Nucleus accumbens (tissue), 56 donors: Measurements from ENCODE around the gene C17orf58.
A peak's percentile ranks its signal among the peaks of the same experiment; 100 is the strongest.
"Not testable (repeated sequence)": the region's sequence is repeated elsewhere in the genome, so short reads cannot be mapped to it uniquely, and the experiment has no call there.

Experiments
- DNase-seq, 56 donors: peaks; one replicate each; lab custom pipeline; 2025; lab: John Stamatoyannopoulos, UW

Gene C17orf58

GRCh38 chr17:67996301-67997171, at the start of gene C17orf58:
Gene C17orf58, minus strand, starts transcription at chr17:67996469. Its CDS starts 271 bp downstream, at chr17:67996198.
- peak in 3 of 56 donors; percentile 3 to 16 (median 15) for DNase-seq

DNA sequence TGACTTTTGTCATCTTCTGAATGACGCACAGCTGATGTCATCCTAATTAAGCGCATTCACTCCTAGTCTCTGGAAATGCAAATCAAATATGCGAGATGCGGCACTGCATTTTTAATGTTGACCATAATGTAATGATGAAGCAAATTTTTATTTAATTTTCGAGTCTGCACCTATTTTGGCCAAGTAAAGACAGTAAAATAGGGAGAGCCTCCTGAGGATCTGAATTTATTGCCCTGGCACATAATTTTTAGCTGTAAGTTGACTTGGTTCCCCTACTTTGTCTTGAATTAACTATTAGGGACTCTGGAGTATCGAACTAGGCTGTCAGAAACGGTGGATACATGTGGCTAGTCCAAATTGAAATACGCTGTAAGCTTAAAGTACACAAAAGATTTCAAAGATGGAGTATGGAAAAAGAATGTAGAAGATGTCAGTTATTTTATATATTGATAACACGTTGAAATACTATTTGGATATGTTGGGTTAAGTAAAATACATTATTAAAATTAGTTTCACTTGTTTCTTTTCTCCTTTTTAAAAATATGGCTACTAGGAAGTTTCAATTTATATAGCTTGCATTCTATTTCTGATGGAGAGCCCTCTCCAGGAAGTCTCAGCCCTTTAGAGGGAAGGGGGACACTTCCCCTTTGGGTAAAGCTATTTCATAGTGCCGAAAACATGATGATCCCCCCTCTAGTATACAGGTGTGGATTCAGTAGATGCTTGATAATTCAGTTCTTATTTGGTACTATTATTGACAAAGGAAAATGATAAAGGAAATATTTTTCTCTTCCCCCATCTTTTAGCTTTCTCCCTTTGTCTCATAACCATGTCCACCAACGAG, 40.3 kb upstream of the C17orf58 start:
- DNase-seq, result no peak

DNA sequence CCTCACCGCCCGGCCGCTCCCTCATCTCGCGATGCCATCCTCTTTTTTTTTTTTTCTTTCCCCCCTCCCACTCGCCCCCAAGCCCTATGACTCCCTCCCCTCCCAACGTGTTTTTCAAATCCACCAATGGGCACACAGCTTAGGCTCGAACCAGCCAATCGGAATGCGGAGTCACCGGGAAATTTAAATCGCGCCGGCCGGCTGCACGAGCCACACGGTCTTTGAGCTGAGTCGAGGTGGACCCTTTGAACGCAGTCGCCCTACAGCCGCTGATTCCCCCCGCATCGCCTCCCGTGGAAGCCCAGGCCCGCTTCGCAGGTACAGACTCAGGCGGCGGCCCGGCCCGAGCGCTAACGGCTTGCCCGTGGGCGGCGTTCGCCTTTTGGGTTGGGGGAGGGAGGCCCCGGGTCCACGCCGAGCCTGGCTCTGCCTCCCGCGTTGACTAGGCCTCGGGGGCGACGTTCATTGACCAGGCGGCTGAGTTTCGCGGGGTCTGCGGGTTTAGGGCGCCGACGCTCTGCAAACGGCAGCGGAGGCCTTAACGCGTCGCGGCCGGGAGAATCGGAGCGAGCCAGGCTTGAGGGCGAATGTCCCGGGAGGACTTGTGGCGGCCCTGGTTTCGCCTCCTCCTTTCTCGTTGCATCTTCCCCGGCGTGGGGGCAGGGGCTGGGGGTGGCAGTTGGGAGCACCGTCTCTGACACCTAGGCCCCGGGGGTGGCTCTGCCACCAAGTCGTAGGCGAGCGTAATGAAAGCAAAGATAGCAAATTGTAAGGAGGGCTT, 39.4 kb upstream of the C17orf58 start, which contains the start of gene KPNA2:
TSS of gene KPNA2 (plus strand) at position 213 of the 781 bp plus-strand sequence. CDS start 1,398 bp downstream, outside the sequence.
- peak; percentile 43 to 98 (median 93) for DNase-seq

DNA sequence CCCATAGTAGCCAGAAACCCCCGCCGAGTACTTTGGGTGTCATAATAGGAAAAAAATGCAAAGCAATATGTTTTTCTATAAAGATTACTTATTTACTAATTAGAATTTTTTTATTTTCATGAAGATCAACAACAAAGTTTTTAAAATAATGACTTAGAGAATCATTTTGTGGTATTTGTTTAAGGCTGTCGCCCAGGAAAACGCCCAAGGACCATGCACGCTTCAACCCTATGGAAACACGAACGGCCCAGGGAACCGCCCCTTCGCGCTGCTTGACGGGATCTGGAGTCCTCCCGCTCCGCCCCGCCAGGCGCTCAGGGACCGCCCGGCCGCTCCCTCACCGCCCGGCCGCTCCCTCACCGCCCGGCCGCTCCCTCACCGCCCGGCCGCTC, 38.9 kb upstream of the C17orf58 start:
- peak in 50 of 56 donors; percentile 64 to 98 (median 94) for DNase-seq

- DNase-seq, result no peak
Measured at GRCh38 chr17:68034452-68034776, 38.1 kb upstream of the C17orf58 start.

DNA sequence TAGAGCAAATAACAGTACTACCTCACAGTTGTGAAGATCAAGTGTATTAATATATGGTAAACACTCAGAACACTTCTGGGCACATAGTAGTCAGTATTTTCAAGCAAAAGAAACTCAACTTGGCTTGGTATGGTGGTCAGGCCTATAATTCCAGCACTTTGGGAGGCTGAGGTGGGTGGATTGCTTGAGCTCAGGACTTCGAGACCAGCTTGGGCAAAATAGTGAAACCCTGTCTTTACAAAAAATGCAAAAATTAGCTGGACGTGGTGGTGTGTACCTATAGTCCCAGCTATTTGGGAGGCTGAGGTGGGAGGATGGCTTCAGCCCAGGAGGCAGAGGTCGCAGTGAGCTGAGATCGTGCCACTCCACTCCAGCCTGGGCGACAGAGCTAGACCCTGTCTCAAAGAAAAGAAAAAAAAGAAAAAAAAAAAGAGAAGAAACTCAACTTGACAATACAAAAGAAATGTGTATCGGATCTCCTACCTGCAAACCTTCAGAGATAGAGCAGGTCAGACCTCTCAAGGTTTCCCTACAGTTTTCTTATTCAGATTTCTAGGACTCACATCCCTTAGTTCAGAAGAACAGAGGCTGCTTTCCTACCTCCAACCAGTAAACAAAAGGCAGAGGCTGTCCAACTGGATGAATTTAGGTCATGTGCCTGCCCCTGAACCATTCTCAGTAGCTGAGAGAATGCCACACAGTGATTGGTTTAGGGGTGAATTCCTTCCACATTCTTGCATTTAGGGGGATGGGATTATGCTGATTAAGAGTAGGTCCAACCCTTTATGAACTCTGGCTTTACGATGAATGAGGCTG, 37.6 kb upstream of the C17orf58 start:
- peak in 1 of 56 donors; percentile 1 for DNase-seq

DNA sequence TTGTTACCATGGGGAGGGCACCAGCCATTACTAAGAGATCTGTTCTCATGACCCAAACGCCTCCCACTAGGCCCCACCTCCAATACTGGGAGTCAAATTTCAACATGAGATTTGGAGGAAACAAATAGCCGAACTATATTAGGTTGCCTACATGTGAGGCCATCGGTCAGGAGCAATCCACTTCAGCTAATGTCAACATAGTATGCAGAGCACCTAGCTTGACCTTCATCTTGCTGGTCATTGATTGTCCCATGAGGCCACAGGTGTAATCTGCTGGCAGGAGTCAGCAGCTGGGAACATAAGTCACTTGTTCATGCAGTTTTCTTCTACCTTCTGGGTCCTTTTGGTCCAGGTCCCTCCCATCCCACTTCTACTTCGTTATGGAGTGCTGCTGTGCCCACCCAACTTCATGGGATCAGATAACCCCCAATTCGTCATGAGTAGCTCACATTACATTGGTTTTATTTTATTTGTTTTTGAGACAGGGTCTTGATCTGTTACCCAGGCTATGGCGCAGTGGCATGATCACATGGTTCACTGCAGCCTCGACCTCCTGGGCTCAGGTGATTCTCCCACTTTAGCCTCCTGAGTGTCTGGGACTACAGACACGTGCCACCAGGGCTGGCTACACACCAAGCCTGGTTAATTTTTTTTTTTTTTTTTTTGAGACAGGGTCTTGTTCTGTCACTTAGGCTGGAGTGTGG, 33.4 kb upstream of the C17orf58 start:
- DNase-seq, result no peak

- not testable (repeated sequence) for DNase-seq
Measured at GRCh38 chr17:68022547-68022946, 26.3 kb upstream of the C17orf58 start.

DNA sequence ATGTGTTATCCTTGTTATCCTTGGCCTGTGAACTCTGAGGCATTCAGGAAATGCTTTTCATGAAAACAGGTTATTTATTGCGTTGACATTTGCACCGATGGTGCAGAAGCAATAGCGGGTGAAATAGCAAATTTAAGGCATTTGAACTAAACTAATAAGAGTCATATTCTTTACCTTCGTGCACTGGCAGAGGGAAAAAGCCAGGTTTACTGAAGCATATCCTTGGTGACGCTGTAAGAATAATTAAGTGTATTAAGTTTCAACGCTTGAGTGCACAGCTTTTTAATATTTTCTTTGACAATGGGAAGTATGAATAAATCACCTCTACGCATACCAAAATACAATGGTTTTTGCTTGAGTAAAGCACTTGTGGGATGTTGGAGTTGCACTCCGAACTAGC, 25.7 kb upstream of the C17orf58 start:
- DNase-seq, result no peak

DNA sequence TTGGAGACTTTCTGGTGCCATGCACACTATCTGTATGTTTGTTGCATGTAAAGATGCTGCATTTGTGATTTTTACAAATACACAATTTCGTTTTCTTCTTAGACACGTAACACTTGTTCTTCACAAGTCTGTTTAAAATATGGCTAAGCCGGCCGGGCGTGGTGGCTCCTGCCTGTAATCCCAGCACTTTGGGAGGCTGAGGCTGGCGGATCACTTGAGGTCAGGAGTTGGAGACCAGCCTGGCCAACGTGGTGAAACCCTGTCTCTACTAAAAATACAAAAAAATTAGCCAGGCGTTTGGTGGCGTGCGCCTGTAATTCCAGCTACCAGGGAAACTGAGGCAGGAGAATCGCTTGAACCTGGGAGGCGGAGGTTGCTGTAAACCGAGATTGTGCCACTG, 24.5 kb upstream of the C17orf58 start:
- DNase-seq, result not testable (repeated sequence)

GRCh38 chr17:68020409-68020756, 24.1 kb upstream of the C17orf58 start:
- DNase-seq, result peak in 3 of 56 donors; percentile 45 to 54 (median 51)

GRCh38 chr17:68019675-68020408, 23.6 kb upstream of the C17orf58 start:
- peak in 55 of 56 donors; percentile 73 to 97 (median 93) for DNase-seq

- peak in 3 of 56 donors; percentile 4 to 26 (median 9) for DNase-seq
Measured at GRCh38 chr17:68019336-68019674, 23.0 kb upstream of the C17orf58 start.

- DNase-seq, result not testable (repeated sequence)
Measured at GRCh38 chr17:68018493-68018892, 22.2 kb upstream of the C17orf58 start.

GRCh38 chr17:68016838-68017237, 20.6 kb upstream of the C17orf58 start:
- DNase-seq, result no peak

DNA sequence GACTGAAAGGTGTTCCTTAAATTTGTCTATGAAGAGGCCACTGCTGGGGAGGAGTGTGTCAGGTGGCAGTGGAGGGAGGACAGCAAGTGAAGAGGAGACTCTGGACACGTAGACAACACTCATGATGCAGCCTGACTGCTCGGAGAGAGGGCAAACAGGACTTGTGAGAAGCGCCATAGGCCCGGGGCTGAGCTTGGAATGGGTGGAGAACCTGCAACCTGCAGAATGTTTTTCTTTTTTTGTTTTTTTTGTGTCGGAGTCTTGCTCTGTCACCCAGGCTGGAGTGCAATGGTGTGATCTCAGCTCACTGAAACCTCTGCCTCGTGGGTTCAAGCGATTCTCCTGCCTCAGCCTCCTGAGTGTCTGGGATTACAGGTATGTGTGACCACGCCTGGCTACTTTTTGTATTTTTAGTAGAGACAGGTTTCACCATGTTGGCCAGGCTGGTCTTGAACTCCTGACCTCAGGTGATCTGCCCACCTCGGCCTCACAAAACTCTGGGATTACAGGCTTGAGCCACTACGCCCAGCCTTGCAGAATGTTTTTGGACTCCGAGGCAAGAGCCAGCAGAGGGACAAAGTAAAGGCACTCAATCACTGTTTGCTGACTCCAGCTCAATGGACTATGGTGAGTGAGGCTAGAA, 18.9 kb upstream of the C17orf58 start:
- DNase-seq, result no peak

DNA sequence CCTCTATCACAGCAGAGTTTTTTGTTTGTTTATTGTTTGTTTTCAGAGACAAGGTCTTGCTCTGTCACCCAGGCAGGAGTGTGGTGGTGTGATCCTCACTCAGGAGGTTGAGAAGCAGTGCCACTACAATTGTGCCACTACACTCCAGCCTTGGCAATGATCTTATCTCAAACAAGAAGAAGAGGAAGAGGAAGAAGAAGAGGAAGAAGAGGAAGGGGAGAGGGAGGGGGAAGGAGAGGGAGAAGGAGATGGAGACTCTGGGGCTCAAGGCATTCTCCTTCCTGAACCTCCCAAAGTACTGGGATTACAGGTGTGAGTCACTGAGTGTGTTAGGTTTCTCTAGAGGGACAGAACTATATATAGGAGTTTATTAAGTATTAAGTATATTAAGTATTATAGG, 17.1 kb upstream of the C17orf58 start:
- DNase-seq, result no peak

GRCh38 chr17:68011199-68011665, 15.0 kb upstream of the C17orf58 start:
- DNase-seq, result peak in 30 of 56 donors; percentile 4 to 65 (median 14)
